Sigmoid colon (tissue), 7 donors: ENCODE results near the gene GNG13. TPM values are rescaled to one million over a fixed set of nuclear protein-coding genes. Genes with fewer than 3 reads are reported as not detected.
"Not testable (repeated sequence)": the region's sequence is repeated elsewhere in the genome, so short reads cannot be mapped to it uniquely, and the experiment has no call there.

Source experiments
- DNase-seq: peaks from one replicate; pipeline ENCODE4 v3.0.0-alpha.2; 2019
- H3K27ac ChIP-seq, 4 donors: fragments of 200-600 bp; sonication (generic); one replicate each; pipeline ENCODE4 v1.5.1; 2016 to 2019; ENCODE audit warnings: mild to moderate bottlenecking in 1 of 4
- H3K27me3 ChIP-seq, 3 donors: fragments of 200-600 bp; sonication (generic); one replicate each; pipeline ENCODE4 v1.5.1; 2019; ENCODE audit warnings: mild to moderate bottlenecking in 1 of 3
- H3K36me3 ChIP-seq, 4 donors: fragments of 200-600 bp; sonication (generic); one replicate each; pipeline ENCODE4 v1.5.1; 2016 to 2019
- H3K4me1 ChIP-seq, 4 donors: fragments of 200-600 bp; sonication (generic); one replicate each; pipeline ENCODE4 v1.5.1; 2017 to 2019
- H3K4me3 ChIP-seq, 4 donors: fragments of 200-600 bp; sonication (generic); one replicate each; pipeline ENCODE4 v1.5.1; 2017 to 2019; ENCODE audit warnings: mild to moderate bottlenecking in 2 of 4, moderate library complexity in 1 of 4
- H3K9me3 ChIP-seq, 4 donors: fragments of 200-600 bp in 3 of 4; sonication (generic) in 3 of 4; one replicate each; pipeline versions ENCODE4 v1.5.1 to v1.6.1; 2013 to 2019
- CTCF ChIP-seq, 4 experiments: fragments of 450-650 bp in 3 of 4; fragments of 200-600 bp in 1 of 4; IDR thresholded peaks; one replicate each; pipeline ENCODE4 v1.5.1; 2016 to 2019; ENCODE audit warnings: antibody characterized with exemption in 4 of 4, mild to moderate bottlenecking in 3 of 4, moderate library complexity in 2 of 4
- EP300 ChIP-seq, 4 donors: sonication (generic); formaldehyde crosslinking; IDR thresholded peaks; one replicate each; pipeline ENCODE4 v1.6.1; 2017; ENCODE audit warnings: antibody characterized with exemption in 4 of 4
- POLR2A ChIP-seq, 2 donors: fragments of 450-650 bp; IDR thresholded peaks; one replicate each; pipeline ENCODE4 v1.6.1; 2016; ENCODE audit warnings: antibody characterized with exemption in 2 of 2, mild to moderate bottlenecking in 2 of 2, moderate library complexity in 2 of 2
- POLR2AphosphoS5 ChIP-seq, 4 donors: sonication (generic); formaldehyde crosslinking; IDR thresholded peaks; one replicate each; pipeline ENCODE4 v1.6.1; 2017; ENCODE audit warnings: antibody characterized with exemption in 4 of 4
- WGBS, 2 donors: extraction: QIAGEN DNeasy Blood & Tissue Kit; methylation state at CpG; one replicate each; pipeline ENCODE4 v1.1.7; 2013; 5-methylcytosine and 5-hydroxymethylcytosine counted together
- intact Hi-C: fragments of 100-400 bp; cut with DNase I; formaldehyde crosslinking; loops from one replicate; pipeline ENCODE4 v1.15.1; 2023
- polyA plus RNA-seq, 3 donors: library from polyadenylated mRNA; stranded (reverse); fragments of 200-250 nt; gene quantifications; one replicate each; pipeline ENCODE4 v1.2.3, GENCODE V29; 2013
- total RNA-seq, 4 donors: library from RNA; depleted of rRNA; stranded (reverse); fragments of >200 nt; gene quantifications; one replicate each; pipeline ENCODE4 v1.1.0, GENCODE V29; 2016
- donor health status: healthy with polysubstance abuse.
- donor health status: Bipolar disorder and iron deficiency.
- donor health status: healthy.

GNG13 gene
- total and polyA plus RNA-seq, 7 donors, result 0.47 to 1.2 (median 0.92) TPM; not detected in 4

GRCh38 chr16:822909-823297 lies 22.4 kb upstream of the GNG13 start:
- H3K27ac ChIP-seq, result no peak overlapping the region
- no peaks in the 10 kb centered on the region for H3K9me3 ChIP-seq
- H3K27me3 ChIP-seq, result peaks cover 14 to 78% (median 24%) of the 10 kb centered on the region in 3 donors
- DNase-seq, result no peak
- intact Hi-C loops, result no loop called here
- no peaks in the 10 kb centered on the region for H3K36me3 ChIP-seq
- peaks cover 0 to 10% (median 9%) of the 10 kb centered on the region in 4 donors for H3K4me1 ChIP-seq
- TF ChIP-seq POLR2AphosphoS5 (IDR thresholded peaks at IDR 0.05) (no peak), EP300 (IDR thresholded peaks at IDR 0.05) (no peak), POLR2A (IDR thresholded peaks at IDR 0.05) (no peak), CTCF (IDR thresholded peaks at IDR 0.05) (no peak)
- no peak overlapping the region for H3K4me3 ChIP-seq
- WGBS, 2 donors, result 84 to 89% methylated on average over 9 of the region's 9 CpGs

- H3K4me1 ChIP-seq, result peaks cover 0 to 12% (median 10%) of the 10 kb centered on the region in 4 donors
- 76 to 89% methylated on average over 21 of the region's 21 CpGs for WGBS, 2 donors
These were observed 21.8 kb upstream of the GNG13 start for GRCh38 chr16:822174-822908.

GRCh38 chr16:821751-822150 lies 21.2 kb upstream of the GNG13 start:
- 64 to 71% methylated on average over 13 of the region's 13 CpGs for WGBS, 2 donors
- Histone ChIP-seq H3K27ac (no peak overlapping the region), H3K4me1 (peaks cover 0 to 14% (median 12%) of the 10 kb centered on the region in 4 donors), H3K4me3 (no peak overlapping the region), H3K27me3 (peaks cover 22 to 89% (median 35%) of the 10 kb centered on the region in 3 donors), H3K9me3 (no peaks in the 10 kb centered on the region), H3K36me3 (no peaks in the 10 kb centered on the region)
- DNase-seq, result no peak
- TF ChIP-seq EP300 (IDR thresholded peaks at IDR 0.05) (no peak), CTCF (IDR thresholded peaks at IDR 0.05) (no peak), POLR2AphosphoS5 (IDR thresholded peaks at IDR 0.05) (no peak), POLR2A (IDR thresholded peaks at IDR 0.05) (no peak)
- intact Hi-C loops, result no loop called here

More at GRCh38 chr16:822174-822908, 21.8 kb upstream of the GNG13 start:
- no peak overlapping the region for H3K27ac ChIP-seq
- DNase-seq, result no peak
- no peak for TF ChIP-seq CTCF (IDR thresholded peaks at IDR 0.05)
- TF ChIP-seq EP300 (IDR thresholded peaks at IDR 0.05), result no peak
- TF ChIP-seq POLR2AphosphoS5 (IDR thresholded peaks at IDR 0.05), result no peak
- no peak for TF ChIP-seq POLR2A (IDR thresholded peaks at IDR 0.05)
- no peaks in the 10 kb centered on the region for H3K36me3 ChIP-seq
- intact Hi-C loops, result no loop called here
- peaks cover 18 to 84% (median 29%) of the 10 kb centered on the region in 3 donors for H3K27me3 ChIP-seq
- no peak overlapping the region for H3K4me3 ChIP-seq
- H3K9me3 ChIP-seq, result no peaks in the 10 kb centered on the region

- TF ChIP-seq POLR2A (IDR thresholded peaks at IDR 0.05), result no peak
- no peak for TF ChIP-seq EP300 (IDR thresholded peaks at IDR 0.05)
- TF ChIP-seq POLR2AphosphoS5 (IDR thresholded peaks at IDR 0.05), result no peak
- no peak for TF ChIP-seq CTCF (IDR thresholded peaks at IDR 0.05)
- 82 to 84% methylated on average over 12 of the region's 12 CpGs for WGBS, 2 donors
- no peak for DNase-seq
- Histone ChIP-seq H3K27me3 (peaks cover 22 to 95% (median 44%) of the 10 kb centered on the region in 3 donors), H3K9me3 (no peaks in the 10 kb centered on the region), H3K27ac (no peak overlapping the region), H3K4me3 (no peak overlapping the region), H3K4me1 (peaks cover 0 to 14% (median 12%) of the 10 kb centered on the region in 4 donors), H3K36me3 (no peaks in the 10 kb centered on the region)
- intact Hi-C loops, result no loop called here
These were observed 20.2 kb upstream of the GNG13 start for GRCh38 chr16:820748-821147.

- 50 to 74% methylated on average over 10 of the region's 10 CpGs for WGBS, 2 donors
- H3K36me3 ChIP-seq, DNase-seq, H3K4me3 ChIP-seq, H3K4me1 ChIP-seq, H3K9me3 ChIP-seq, H3K27ac ChIP-seq, intact Hi-C loops: not testable (repeated sequence)
- peaks cover 22 to 95% (median 46%) of the 10 kb centered on the region in 3 donors for H3K27me3 ChIP-seq
These were observed 19.5 kb upstream of the GNG13 start for GRCh38 chr16:820044-820408.
